OCI-LY7 (cell line): Measurements from ENCODE around the gene KRTAP5-5.

Source experiments
- EZH2phosphoT487 ChIP-seq: fragments of 200-600 bp; sonication (generic); IDR thresholded peaks from 2 replicates; pipeline ENCODE4 v1.6.1; 2018; ENCODE audit warnings: low read depth, borderline replicate concordance, mild to moderate bottlenecking, mixed run types, antibody characterized with exemption, low read length, moderate library complexity, mixed read lengths
- TF ChIP-seq, protein P1 (sequence below): fragments of 200-600 bp; sonication (generic); conservative IDR thresholded peaks from 2 replicates; pipeline ENCODE4 v1.5.1; 2014; ENCODE audit warnings: mild to moderate bottlenecking, antibody characterized with exemption, low read length, moderate library complexity, mixed read lengths

DNA sequence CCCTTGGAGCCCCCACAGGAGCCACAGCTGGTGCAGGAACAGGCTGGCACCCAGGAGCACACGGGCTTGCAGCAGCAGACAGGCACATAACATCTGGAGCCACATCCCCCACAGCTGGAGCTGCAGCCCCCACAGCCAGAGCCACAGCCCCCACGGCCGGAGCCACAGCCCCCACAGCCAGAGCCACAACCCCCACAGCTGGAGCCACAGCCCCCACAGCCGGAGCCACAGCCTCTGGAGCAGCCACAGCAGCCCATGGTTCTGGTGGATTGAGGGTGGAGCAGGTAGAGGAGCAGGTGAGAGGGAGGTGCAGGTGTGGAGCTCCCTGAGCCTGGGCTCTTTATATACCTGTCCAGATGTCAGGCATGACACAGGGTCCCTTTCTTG lies 31.6 kb upstream of the KRTAP5-5 start, which contains the start of gene KRTAP5-2:
- TF ChIP-seq, protein P1, sequence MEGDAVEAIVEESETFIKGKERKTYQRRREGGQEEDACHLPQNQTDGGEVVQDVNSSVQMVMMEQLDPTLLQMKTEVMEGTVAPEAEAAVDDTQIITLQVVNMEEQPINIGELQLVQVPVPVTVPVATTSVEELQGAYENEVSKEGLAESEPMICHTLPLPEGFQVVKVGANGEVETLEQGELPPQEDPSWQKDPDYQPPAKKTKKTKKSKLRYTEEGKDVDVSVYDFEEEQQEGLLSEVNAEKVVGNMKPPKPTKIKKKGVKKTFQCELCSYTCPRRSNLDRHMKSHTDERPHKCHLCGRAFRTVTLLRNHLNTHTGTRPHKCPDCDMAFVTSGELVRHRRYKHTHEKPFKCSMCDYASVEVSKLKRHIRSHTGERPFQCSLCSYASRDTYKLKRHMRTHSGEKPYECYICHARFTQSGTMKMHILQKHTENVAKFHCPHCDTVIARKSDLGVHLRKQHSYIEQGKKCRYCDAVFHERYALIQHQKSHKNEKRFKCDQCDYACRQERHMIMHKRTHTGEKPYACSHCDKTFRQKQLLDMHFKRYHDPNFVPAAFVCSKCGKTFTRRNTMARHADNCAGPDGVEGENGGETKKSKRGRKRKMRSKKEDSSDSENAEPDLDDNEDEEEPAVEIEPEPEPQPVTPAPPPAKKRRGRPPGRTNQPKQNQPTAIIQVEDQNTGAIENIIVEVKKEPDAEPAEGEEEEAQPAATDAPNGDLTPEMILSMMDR: no peak
- no peak for TF ChIP-seq EZH2phosphoT487
